ENCODE data around the gene BNC1. TPM values are rescaled to one million over a fixed set of nuclear protein-coding genes. Genes with fewer than 3 reads are reported as not detected.

BNC1 gene
- total RNA-seq, 1 donor from 2014 or later: 3.1 TPM

GRCh38 chr15:83322061-83322460 is 37.6 kb upstream of the BNC1 start:
- no peaks in the 10 kb centered on the region for H3K4me1 ChIP-seq
- ATAC-seq: no peak
- TF ChIP-seq, protein P1, sequence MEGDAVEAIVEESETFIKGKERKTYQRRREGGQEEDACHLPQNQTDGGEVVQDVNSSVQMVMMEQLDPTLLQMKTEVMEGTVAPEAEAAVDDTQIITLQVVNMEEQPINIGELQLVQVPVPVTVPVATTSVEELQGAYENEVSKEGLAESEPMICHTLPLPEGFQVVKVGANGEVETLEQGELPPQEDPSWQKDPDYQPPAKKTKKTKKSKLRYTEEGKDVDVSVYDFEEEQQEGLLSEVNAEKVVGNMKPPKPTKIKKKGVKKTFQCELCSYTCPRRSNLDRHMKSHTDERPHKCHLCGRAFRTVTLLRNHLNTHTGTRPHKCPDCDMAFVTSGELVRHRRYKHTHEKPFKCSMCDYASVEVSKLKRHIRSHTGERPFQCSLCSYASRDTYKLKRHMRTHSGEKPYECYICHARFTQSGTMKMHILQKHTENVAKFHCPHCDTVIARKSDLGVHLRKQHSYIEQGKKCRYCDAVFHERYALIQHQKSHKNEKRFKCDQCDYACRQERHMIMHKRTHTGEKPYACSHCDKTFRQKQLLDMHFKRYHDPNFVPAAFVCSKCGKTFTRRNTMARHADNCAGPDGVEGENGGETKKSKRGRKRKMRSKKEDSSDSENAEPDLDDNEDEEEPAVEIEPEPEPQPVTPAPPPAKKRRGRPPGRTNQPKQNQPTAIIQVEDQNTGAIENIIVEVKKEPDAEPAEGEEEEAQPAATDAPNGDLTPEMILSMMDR (IDR thresholded peaks at IDR 0.05): no peak
- DNase-seq: no peak
- no peak overlapping the region for H3K4me3 ChIP-seq
- H3K27me3 ChIP-seq: peaks cover 9% of the 10 kb centered on the region
- H3K36me3 ChIP-seq: no peaks in the 10 kb centered on the region
- intact Hi-C loops (cut with DNase I): no loop called here
- H3K27ac ChIP-seq: no peak overlapping the region
- no peaks in the 10 kb centered on the region for H3K9me3 ChIP-seq

DNA sequence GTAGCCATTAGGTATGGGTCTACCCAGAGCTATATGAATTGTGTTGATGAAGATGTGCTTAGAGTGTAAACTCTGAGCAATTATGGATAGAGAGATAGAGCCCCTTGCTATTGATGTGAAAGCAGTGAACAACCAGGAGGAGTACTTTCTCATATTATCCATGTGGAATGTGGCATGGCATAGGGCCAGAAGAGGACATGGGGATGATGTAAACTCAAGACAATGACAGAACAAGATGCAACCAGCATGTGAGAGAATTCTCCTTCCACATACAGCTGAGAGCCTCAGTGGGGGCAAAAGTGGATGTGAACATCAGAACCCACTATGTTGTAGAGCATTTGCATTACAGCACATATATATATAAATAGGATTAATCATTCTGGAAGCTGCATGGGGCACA is 36.4 kb upstream of the BNC1 start:
- Histone ChIP-seq H3K4me3 (no peak overlapping the region), H3K27ac (no peak overlapping the region), H3K9me3 (no peaks in the 10 kb centered on the region), H3K27me3 (peaks cover 9% of the 10 kb centered on the region), H3K4me1 (no peaks in the 10 kb centered on the region), H3K36me3 (no peaks in the 10 kb centered on the region)
- ATAC-seq (no peak), DNase-seq (no peak)
- intact Hi-C loops (cut with DNase I): no loop called here
- TF ChIP-seq, protein P1 (IDR thresholded peaks at IDR 0.05): no peak

DNA sequence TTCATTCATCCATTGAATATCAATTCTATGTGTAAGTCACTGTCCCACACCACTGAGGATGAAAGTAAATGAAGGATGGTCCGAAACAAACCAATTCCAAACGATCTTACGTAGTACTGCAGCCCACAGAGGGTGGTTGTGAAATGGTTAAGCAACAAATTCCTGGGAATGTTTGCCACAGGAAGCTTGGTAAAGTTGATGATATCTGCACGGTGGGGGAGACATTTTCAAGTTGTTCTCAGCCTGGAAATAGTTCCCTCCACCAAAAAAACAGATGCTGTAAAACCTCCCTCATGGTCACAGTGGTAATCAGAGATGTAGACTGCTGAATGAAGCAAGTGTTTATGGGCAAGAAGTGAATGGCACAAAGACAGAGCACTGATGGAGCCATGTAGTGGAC is 35.9 kb upstream of the BNC1 start:
- intact Hi-C loops (cut with DNase I): no loop called here
- Histone ChIP-seq H3K4me3 (no peak overlapping the region), H3K27ac (no peak overlapping the region), H3K4me1 (no peaks in the 10 kb centered on the region), H3K27me3 (peaks cover 9% of the 10 kb centered on the region), H3K9me3 (no peaks in the 10 kb centered on the region), H3K36me3 (no peaks in the 10 kb centered on the region)
- DNase-seq (no peak), ATAC-seq (no peak)
- TF ChIP-seq, protein P1 (IDR thresholded peaks at IDR 0.05): no peak

DNA sequence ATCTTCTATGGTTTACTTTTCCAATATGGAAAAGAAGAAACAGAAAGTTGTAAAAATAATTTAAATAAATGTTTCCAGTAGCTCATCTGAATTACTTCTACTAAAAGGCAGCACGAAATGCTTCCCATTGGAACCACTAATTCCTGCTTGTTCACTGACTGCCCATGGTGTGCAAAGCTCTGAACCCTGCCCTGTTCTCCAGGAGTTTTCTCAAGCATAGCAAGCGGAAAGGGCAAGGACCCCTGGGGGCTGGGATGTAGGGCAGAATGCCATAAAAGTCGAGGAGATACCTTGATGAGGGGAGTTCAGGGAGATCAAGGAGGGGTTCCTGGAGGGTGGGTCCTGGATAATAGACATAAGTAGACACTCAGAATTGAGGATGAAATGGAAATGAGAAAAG is 35.3 kb upstream of the BNC1 start:
- Histone ChIP-seq H3K27me3 (peaks cover 9% of the 10 kb centered on the region), H3K4me1 (no peaks in the 10 kb centered on the region), H3K4me3 (no peak overlapping the region), H3K36me3 (no peaks in the 10 kb centered on the region), H3K9me3 (no peaks in the 10 kb centered on the region), H3K27ac (no peak overlapping the region)
- DNase-seq (no peak), ATAC-seq (no peak)
- TF ChIP-seq, protein P1 (IDR thresholded peaks at IDR 0.05): no peak
- intact Hi-C loops (cut with DNase I): no loop called here

DNA sequence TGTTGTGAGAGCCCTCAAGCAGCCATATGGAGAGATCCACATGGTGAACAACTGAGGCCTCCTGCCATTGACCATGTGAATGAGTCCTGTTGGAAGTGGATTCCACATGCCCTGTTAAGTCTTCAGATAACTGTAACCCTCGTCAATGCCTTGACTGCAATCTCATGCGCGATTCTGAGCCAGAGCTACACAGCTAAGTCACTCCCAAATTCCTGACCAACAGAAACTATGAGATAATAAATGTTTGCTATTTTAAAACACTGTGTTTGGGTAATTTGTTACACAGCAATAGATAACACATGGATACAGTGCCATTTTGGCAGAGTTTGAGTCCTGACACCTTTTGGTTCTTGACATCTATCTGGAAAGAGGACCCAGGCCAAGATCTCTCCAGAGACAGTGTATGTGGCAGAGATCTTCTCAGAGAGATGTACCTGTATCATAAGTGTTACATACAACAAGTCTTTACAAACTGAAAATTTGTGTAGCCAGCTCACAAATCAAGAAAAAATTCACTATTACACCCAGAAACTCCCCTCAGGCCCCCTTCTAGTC is 34.5 kb upstream of the BNC1 start:
- Histone ChIP-seq H3K27ac (no peak overlapping the region), H3K9me3 (no peaks in the 10 kb centered on the region), H3K27me3 (peaks cover 9% of the 10 kb centered on the region), H3K4me3 (no peak overlapping the region), H3K36me3 (no peaks in the 10 kb centered on the region), H3K4me1 (no peaks in the 10 kb centered on the region)
- DNase-seq (no peak), ATAC-seq (no peak)
- intact Hi-C loops (cut with DNase I): no loop called here
- TF ChIP-seq, protein P1 (IDR thresholded peaks at IDR 0.05): no peak

- ATAC-seq (no peak), DNase-seq (no peak)
- Histone ChIP-seq H3K27me3 (peaks cover 9% of the 10 kb centered on the region), H3K27ac (no peak overlapping the region), H3K9me3 (no peaks in the 10 kb centered on the region), H3K4me3 (no peak overlapping the region), H3K4me1 (no peaks in the 10 kb centered on the region), H3K36me3 (no peaks in the 10 kb centered on the region)
- TF ChIP-seq, protein P1 (IDR thresholded peaks at IDR 0.05): no peak
- intact Hi-C loops (cut with DNase I): no loop called here
These were observed 33.6 kb upstream of the BNC1 start for GRCh38 chr15:83318036-83318435.
